Activated B cell treated with CpG ODN at 0.5 μM for 24 hours (primary cell): ENCODE results near the gene NDUFA8. TPM values are rescaled to one million over a fixed set of nuclear protein-coding genes. Genes with fewer than 3 reads are reported as not detected.

Source experiments
- ATAC-seq: fragments of 200-7000 bp; cut with Tn5 transposase; one replicate; pipeline ENCODE4 v1.10.0; 2021; ENCODE audit warnings: low read depth, mild to moderate bottlenecking, moderate library complexity
- CTCF ChIA-PET: fragments of 350-600 bp; sonication (Branson Sonifier 250); formaldehyde crosslinking; loops from one replicate; lab custom pipeline; 2021; ENCODE audit warnings: antibody characterized with exemption; lab: Charles Lee
- POLR2A ChIA-PET: fragments of 350-600 bp; sonication (Branson Sonifier 250); formaldehyde crosslinking; loops from one replicate; lab custom pipeline; 2021; ENCODE audit warnings: antibody characterized with exemption; lab: Charles Lee
- DNase-seq: peaks from one replicate; pipeline ENCODE4 v3.0.0; 2022
- H3K27ac Mint-ChIP-seq: one replicate; pipeline ENCODE4 v1.8.0; 2020; ENCODE audit warnings: mixed read lengths
- H3K27me3 Mint-ChIP-seq: one replicate; pipeline ENCODE4 v1.8.0; 2021; ENCODE audit warnings: mixed read lengths
- H3K36me3 Mint-ChIP-seq: one replicate; pipeline ENCODE4 v1.8.0; 2021; ENCODE audit warnings: low read depth, mixed read lengths
- H3K4me1 Mint-ChIP-seq: one replicate; pipeline ENCODE4 v1.8.0; 2021; ENCODE audit warnings: mixed read lengths
- H3K4me3 Mint-ChIP-seq: one replicate; pipeline ENCODE4 v1.8.0; 2020; ENCODE audit warnings: mild to moderate bottlenecking, mixed read lengths
- H3K9me3 Mint-ChIP-seq: one replicate; pipeline ENCODE4 v1.8.0; 2020; ENCODE audit warnings: mixed read lengths
- CTCF ChIP-seq: fragments of 200-600 bp; IDR thresholded peaks from one replicate; pipeline ENCODE4 v1.8.0; 2022; ENCODE audit warnings: antibody characterized with exemption, mild to moderate bottlenecking
- intact Hi-C: fragments of 100-400 bp; cut with micrococcal nuclease; formaldehyde crosslinking; loops from one replicate; pipeline ENCODE4 v1.15.1; 2024
- total RNA-seq: library from RNA; stranded (reverse); gene quantifications from 2 replicates; pipeline ENCODE4 v1.2.3, GENCODE V29; 2022

NDUFA8 gene
- total RNA-seq, 1 donor from 2014 or later = 21.2 TPM

GRCh38 chr9:122124048-122124447 is 35.5 kb downstream of the NDUFA8 start:
- Mint-ChIP-seq H3K27me3 (peaks cover 40% of the 10 kb centered on the region), H3K27ac (no peak overlapping the region), H3K36me3 (no peaks in the 10 kb centered on the region), H3K9me3 (no peaks in the 10 kb centered on the region), H3K4me1 (peaks cover 13% of the 10 kb centered on the region), H3K4me3 (no peak overlapping the region)
- ChIA-PET CTCF (interaction anchor here (0.8 to 8.5 kb wide), 13 partner anchors 8 to 697 kb away, joined by 3 to 117 read pairs (median 8); no protein-coding TSS in a partner anchor), POLR2A (no interaction called here)
- ATAC-seq (no peak), DNase-seq (no peak)
- intact Hi-C loops = no loop called here
- no peak for TF ChIP-seq CTCF

GRCh38 chr9:122122903-122123632 is 36.5 kb downstream of the NDUFA8 start:
- ATAC-seq = peak; percentile 68
- ChIA-PET POLR2A (no interaction called here), CTCF (interaction anchor here (1.1 to 8.5 kb wide), 8 partner anchors 9 to 688 kb away, joined by 3 to 117 read pairs (median 6); no protein-coding TSS in a partner anchor)
- H3K27ac Mint-ChIP-seq = no peak overlapping the region
- peaks cover 13% of the 10 kb centered on the region for H3K4me1 Mint-ChIP-seq
- DNase-seq = peak; percentile 56
- intact Hi-C loops = loop anchor here (1.0 kb wide), 2 partner anchors 24 to 577 kb away; no protein-coding TSS in a partner anchor
- no peaks in the 10 kb centered on the region for H3K9me3 Mint-ChIP-seq
- peak; percentile 50 for TF ChIP-seq CTCF
- no peak overlapping the region for H3K4me3 Mint-ChIP-seq
- H3K27me3 Mint-ChIP-seq = peaks cover 40% of the 10 kb centered on the region
- no peaks in the 10 kb centered on the region for H3K36me3 Mint-ChIP-seq

- ChIA-PET POLR2A (no interaction called here), CTCF (interaction anchor here (0.8 to 8.5 kb wide), 8 partner anchors 10 to 577 kb away, joined by 3 to 117 read pairs (median 6); no protein-coding TSS in a partner anchor)
- H3K36me3 Mint-ChIP-seq = no peaks in the 10 kb centered on the region
- intact Hi-C loops = no loop called here
- H3K4me1 Mint-ChIP-seq = peaks cover 13% of the 10 kb centered on the region
- H3K27ac Mint-ChIP-seq = no peak overlapping the region
- DNase-seq (no peak), ATAC-seq (no peak)
- H3K9me3 Mint-ChIP-seq = no peaks in the 10 kb centered on the region
- no peak overlapping the region for H3K4me3 Mint-ChIP-seq
- H3K27me3 Mint-ChIP-seq = peaks cover 35% of the 10 kb centered on the region
- no peak for TF ChIP-seq CTCF
Observed at GRCh38 chr9:122122468-122122867, 37.1 kb downstream of the NDUFA8 start.

GRCh38 chr9:122121931-122122330 is 37.6 kb downstream of the NDUFA8 start:
- no peak for DNase-seq
- TF ChIP-seq CTCF = no peak
- Mint-ChIP-seq H3K27me3 (peaks cover 31% of the 10 kb centered on the region), H3K4me1 (peaks cover 13% of the 10 kb centered on the region), H3K9me3 (no peaks in the 10 kb centered on the region), H3K27ac (no peak overlapping the region), H3K4me3 (no peak overlapping the region), H3K36me3 (no peaks in the 10 kb centered on the region)
- no peak for ATAC-seq
- POLR2A ChIA-PET = no interaction called here
- CTCF ChIA-PET = interaction anchor here (0.8 to 8.5 kb wide), 8 partner anchors 11 to 576 kb away, joined by 3 to 84 read pairs (median 4); no protein-coding TSS in a partner anchor
- intact Hi-C loops = no loop called here

GRCh38 chr9:122121391-122121790 is 38.2 kb downstream of the NDUFA8 start:
- Mint-ChIP-seq H3K4me3 (no peak overlapping the region), H3K4me1 (peaks cover 10% of the 10 kb centered on the region), H3K9me3 (no peaks in the 10 kb centered on the region), H3K27me3 (peaks cover 27% of the 10 kb centered on the region), H3K27ac (no peak overlapping the region), H3K36me3 (no peaks in the 10 kb centered on the region)
- no peak for DNase-seq
- ChIA-PET POLR2A (no interaction called here), CTCF (interaction anchor here (0.8 to 8.5 kb wide), 6 partner anchors 23 to 575 kb away, joined by 3 to 84 read pairs (median 4); no protein-coding TSS in a partner anchor)
- ATAC-seq = no peak
- intact Hi-C loops = no loop called here
- no peak for TF ChIP-seq CTCF
